Heart left ventricle (tissue), 13 donors: ENCODE data around the gene PHKB.

Source experiments
- CTCF ChIP-seq, 12 donors: fragments of 200-600 bp; sonication (generic) in 4 of 12; IDR thresholded peaks; one replicate each; pipeline versions ENCODE4 v1.5.0 to v1.8.0; 2018 to 2022; ENCODE audit warnings: antibody characterized with exemption in 12 of 12, mild to moderate bottlenecking in 5 of 12
- POLR2A ChIP-seq, 2 donors: fragments of 450-650 bp; IDR thresholded peaks; one replicate each; pipeline ENCODE4 v1.6.1; 2017; ENCODE audit warnings: antibody characterized with exemption in 2 of 2, mild to moderate bottlenecking in 2 of 2, moderate library complexity in 2 of 2
- donor health status: ischemic (EF 13 %, LVEDD 7.1; RV severe dilation, severe dysfunction).
- donor health status: DM: no; HTN: yes; CAD: no.
- donor health status: DM: no; HTN: no; CAD: no.
- donor health status: ischemic (EF 25% LVEDD 6.9; RV normal size, moderate dysfunction).
- donor health status: ischemic (EF 25% LVEDD 5.7; RV mildly dilated, moderate dysfunction).
- donor health status: ischemic (EF 35%, LVEDD 5.7; RV mildly dilated, moderate dysfunction).
- donor health status: nonischemic (EF 11% LVEDD 7.7; RV severe dilation, severe dysfunction).
- donor health status: DM: yes; HTN: yes; CAD: no.
- donor health status: PGD.
- donor health status: ischemic (EF 29% LVEDD 5.4; RV normal size, mild dysfunction).
- donor health status: nonischemic (EF 23%, LVEDD 6.1; RV moderate dilation, normal function).

- TF ChIP-seq CTCF (IDR thresholded peaks at IDR 0.05) (no peak), POLR2A (IDR thresholded peaks at IDR 0.05) (no peak)
These were observed 117.4 kb downstream of the PHKB start for GRCh38 chr16:47578573-47578972.
